ENCODE results near the gene KANSL1L.

- TF ChIP-seq CTCF (optimal IDR thresholded peaks at IDR 0.05 in 1 of 3, IDR thresholded peaks at IDR 0.05 in 1 of 3, conservative IDR thresholded peaks at IDR 0.05 in 1 of 3; ENCODE audit: extremely low read depth in 1 of 3, insufficient read depth in 2 of 3, low read length in 3 of 3) (no peak), EZH2 (IDR thresholded peaks at IDR 0.05; ENCODE audit: low read length) (no peak)
Measured at GRCh38 chr2:210092791-210093190, 78.4 kb downstream of the KANSL1L start.

Data from keratinocyte (primary cell).